ENCODE results near the gene CFAP54. TPM values are rescaled to one million over a fixed set of nuclear protein-coding genes. Genes with fewer than 3 reads are reported as not detected.
A peak's percentile ranks its signal among the peaks of the same experiment; 100 is the strongest.

CFAP54 gene
- total and polyA plus RNA-seq, 7 donors, result 0.03 to 0.14 (median 0.08) TPM; not detected in 3

GRCh38 chr12:96516472-96517430 lies 27.4 kb downstream of the CFAP54 start:
- Histone ChIP-seq H3K4me3 (no peak overlapping the region), H3K9me3 (no peaks in the 10 kb centered on the region), H3K27me3 (ENCODE audit: insufficient read depth in 3 of 3, low read length in 2 of 3) (no peaks in the 10 kb centered on the region), H3K36me3 (ENCODE audit: insufficient read depth in 1 of 2, low read depth in 1 of 2) (no peaks in the 10 kb centered on the region), H3K27ac (no peak overlapping the region), H3K4me1 (no peaks in the 10 kb centered on the region)
- ATAC-seq (peak in 1 of 4 donors; percentile 66), DNase-seq (peak; percentile 65 to 75)
- intact Hi-C loops (cut with DNase I), result loop anchor here (2.0 to 10.0 kb wide), 4 partner anchors 112 to 599 kb away; partner anchors contain the start of gene CDK17 (in 1 of the 2)
- 37 to 40% (median 40%) methylated on average over 8 of the region's 8 CpGs for WGBS, 3 donors
- peak; percentile 54 for TF ChIP-seq CTCF (IDR thresholded peaks at IDR 0.05)

DNA sequence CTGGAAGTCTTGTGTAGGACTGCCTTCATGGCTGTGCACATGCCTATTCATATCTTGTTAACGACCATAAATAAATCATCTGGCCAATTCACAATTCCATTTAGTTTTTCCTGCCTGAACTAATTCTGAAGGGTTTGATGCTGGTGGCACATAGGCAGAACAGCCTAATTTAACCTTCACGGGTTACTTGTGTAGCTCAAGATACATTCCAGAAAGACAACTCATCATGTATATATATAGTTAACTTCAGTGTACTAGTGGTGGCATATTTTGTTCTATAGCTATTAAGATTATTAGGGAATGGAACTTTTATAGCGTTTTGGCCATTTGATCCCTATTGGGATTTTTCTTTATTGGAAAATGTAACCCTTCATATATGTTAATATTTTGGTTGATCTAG lies 31.4 kb downstream of the CFAP54 start:
- no peak for TF ChIP-seq CTCF (IDR thresholded peaks at IDR 0.05)
- no peak for DNase-seq

DNA sequence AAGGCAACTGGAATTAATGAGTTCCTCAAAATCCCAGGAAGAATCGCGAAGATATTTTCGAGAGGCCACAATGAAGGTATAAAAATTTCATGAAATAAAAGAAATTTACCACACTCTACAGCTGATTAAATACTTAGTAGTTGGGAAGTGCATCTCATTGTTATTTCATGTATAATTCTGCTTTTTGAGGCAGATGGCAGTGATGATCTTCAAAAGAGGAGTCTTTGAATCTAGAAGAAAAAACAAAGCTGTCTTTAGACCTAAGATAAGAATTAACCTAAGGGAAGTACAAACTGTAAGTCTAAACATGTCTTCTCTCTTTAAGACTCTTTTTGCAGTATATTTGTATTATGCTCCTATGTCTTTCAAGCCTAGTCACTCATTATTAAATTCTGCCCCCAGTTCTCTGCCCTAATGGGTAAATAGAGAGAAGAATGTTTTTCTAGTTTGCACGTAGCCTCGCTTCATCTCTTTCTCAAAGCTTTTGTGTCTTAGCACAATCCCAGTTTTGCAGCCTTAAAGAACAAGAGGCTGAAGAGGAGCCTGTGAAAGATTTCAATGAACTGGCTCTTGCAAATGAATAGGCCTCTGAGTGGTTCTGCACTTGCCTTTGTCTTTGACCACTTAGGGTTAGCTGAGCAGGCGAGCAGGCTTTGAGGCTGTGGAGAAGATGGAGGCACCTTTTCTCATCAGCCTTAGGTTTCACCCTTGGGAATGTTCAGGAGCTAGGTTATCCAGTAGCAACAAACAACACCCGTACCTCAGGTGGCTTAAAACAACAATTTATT lies 32.7 kb downstream of the CFAP54 start:
- Histone ChIP-seq H3K27ac (no peak overlapping the region), H3K9me3 (no peaks in the 10 kb centered on the region), H3K36me3 (ENCODE audit: insufficient read depth in 1 of 2, low read depth in 1 of 2) (no peaks in the 10 kb centered on the region), H3K4me3 (no peak overlapping the region), H3K27me3 (ENCODE audit: insufficient read depth in 3 of 3, low read length in 2 of 3) (no peaks in the 10 kb centered on the region), H3K4me1 (no peaks in the 10 kb centered on the region)
- DNase-seq (no peak), ATAC-seq (no peak)
- intact Hi-C loops (cut with DNase I), result no loop called here
- no peak for TF ChIP-seq CTCF (IDR thresholded peaks at IDR 0.05)
- 89 to 91% (median 90%) methylated on average over 7 of the region's 7 CpGs for WGBS, 3 donors

More for the DNA sequence above, 31.4 kb downstream of the CFAP54 start:
- Histone ChIP-seq H3K4me3 (no peak overlapping the region), H3K27me3 (ENCODE audit: insufficient read depth in 3 of 3, low read length in 2 of 3) (no peaks in the 10 kb centered on the region), H3K4me1 (no peaks in the 10 kb centered on the region), H3K9me3 (no peaks in the 10 kb centered on the region), H3K36me3 (ENCODE audit: insufficient read depth in 1 of 2, low read depth in 1 of 2) (no peaks in the 10 kb centered on the region), H3K27ac (no peak overlapping the region)
- intact Hi-C loops (cut with DNase I), result no loop called here
- no peak for ATAC-seq
- WGBS, 3 donors, result 58 to 64% (median 63%) methylated on average over 3 of the region's 3 CpGs

- H3K9me3 ChIP-seq, result no peaks in the 10 kb centered on the region
Measured at GRCh38 chr12:96522690-96523089, 33.3 kb downstream of the CFAP54 start.

More at GRCh38 chr12:96522690-96523089, 33.3 kb downstream of the CFAP54 start:
- H3K4me3 ChIP-seq, result no peak overlapping the region
- H3K36me3 ChIP-seq (ENCODE audit: insufficient read depth in 1 of 2, low read depth in 1 of 2), result no peaks in the 10 kb centered on the region
- 64 to 67% (median 67%) methylated on average over 3 of the region's 3 CpGs for whole genome bisulfite sequencing, 3 donors
- no peak for ATAC-seq
- H3K27ac ChIP-seq, result no peak overlapping the region
- TF ChIP-seq CTCF (IDR thresholded peaks at IDR 0.05), result no peak
- intact Hi-C loops (cut with DNase I), result no loop called here
- no peaks in the 10 kb centered on the region for H3K4me1 ChIP-seq
- no peaks in the 10 kb centered on the region for H3K27me3 ChIP-seq (ENCODE audit: insufficient read depth in 3 of 3, low read length in 2 of 3)
- no peak for DNase-seq
